K562 (cell line): ENCODE results near the gene HARS1. TPM values are rescaled to one million over a fixed set of nuclear protein-coding genes. Genes with fewer than 3 reads are reported as not detected.

Experiments used
- DDX20 ChIP-seq: fragments of 450-650 bp; IDR thresholded peaks from 2 replicates; pipeline ENCODE4 v1.6.1; 2016; ENCODE audit warnings: missing genetic modification characterization, low read depth, mild to moderate bottlenecking, missing compliant biosample characterization, moderate library complexity
- ERF ChIP-seq: fragments of 450-650 bp; formaldehyde crosslinking; IDR thresholded peaks from 2 replicates; pipeline ENCODE4 v1.4.0; 2020; ENCODE audit warnings: mild to moderate bottlenecking, mixed read lengths
- FOXM1 ChIP-seq, 2 experiments: fragments of 450-650 bp in 1 of 2; sonication (generic) in 1 of 2; formaldehyde crosslinking in 1 of 2; IDR thresholded peaks; 2 replicates each; pipeline versions ENCODE4 v1.6.1 to v1.9.0; 2017 to 2022; ENCODE audit warnings: low read depth in 2 of 2, mild to moderate bottlenecking in 2 of 2, missing genetic modification reagents in 1 of 2, moderate library complexity in 1 of 2
- HMGN3 ChIP-seq: IDR thresholded peaks from 2 replicates; pipeline ENCODE4 v1.6.1; 2011; ENCODE audit warnings: borderline replicate concordance, low read depth, mild to moderate bottlenecking, mixed read lengths, low read length; ENCODE audit not compliant: insufficient read length; ENCODE audit errors: extremely low read depth
- HNRNPH1 ChIP-seq: fragments of 200-400 bp; formaldehyde crosslinking; optimal IDR thresholded peaks from 2 replicates; pipeline ENCODE3; 2017; ENCODE audit warnings: low read depth, mild to moderate bottlenecking, low read length, moderate library complexity
- KHSRP ChIP-seq: fragments of 450-650 bp; IDR thresholded peaks from 2 replicates; pipeline ENCODE4 v1.6.1; 2017
- MTA3 ChIP-seq: fragments of 450-650 bp; formaldehyde crosslinking; IDR thresholded peaks from 2 replicates; pipeline ENCODE4 v1.6.1; 2017; ENCODE audit warnings: mild to moderate bottlenecking, borderline replicate concordance
- MXD1 ChIP-seq: fragments of 250-450 bp; sonication (Bioruptor Pico); IDR thresholded peaks from 2 replicates; pipeline ENCODE4 v1.8.0; 2021; ENCODE audit warnings: borderline replicate concordance, mild to moderate bottlenecking, moderate library complexity; ENCODE audit not compliant: poor library complexity, severe bottlenecking
- MXI1 ChIP-seq: IDR thresholded peaks from 2 replicates; pipeline ENCODE4 v1.6.1; 2011; ENCODE audit warnings: low read depth, mild to moderate bottlenecking, improper control_type of control experiment, low read length
- NKRF ChIP-seq: fragments of 450-650 bp; IDR thresholded peaks from 2 replicates; pipeline ENCODE4 v1.6.1; 2016; ENCODE audit warnings: borderline replicate concordance
- PATZ1 ChIP-seq: fragments of 250-450 bp; sonication (Bioruptor Pico); IDR thresholded peaks from 2 replicates; pipeline ENCODE4 v1.5.0; 2020; ENCODE audit warnings: mild to moderate bottlenecking, borderline replicate concordance
- PRPF4 ChIP-seq: fragments of 200-400 bp; formaldehyde crosslinking; IDR thresholded peaks from one replicate; pipeline ENCODE4 v1.6.1; 2017; ENCODE audit warnings: low read length, low read depth, mild to moderate bottlenecking; ENCODE audit not compliant: insufficient read depth, poor library complexity, severe bottlenecking
- TEAD1 ChIP-seq, 2 experiments: fragments of 450-650 bp in 1 of 2; sonication (generic) in 1 of 2; formaldehyde crosslinking; IDR thresholded peaks; 2 replicates each; pipeline versions ENCODE4 v1.4.0 to v1.8.0; 2020 to 2022; ENCODE audit warnings: mild to moderate bottlenecking in 2 of 2, missing genetic modification reagents in 1 of 2
- THRAP3 ChIP-seq: fragments of 450-650 bp; IDR thresholded peaks from 2 replicates; pipeline ENCODE4 v1.6.1; 2016; ENCODE audit warnings: mild to moderate bottlenecking, inconsistent platforms, borderline replicate concordance
- TSC22D4 ChIP-seq: fragments of 450-650 bp; IDR thresholded peaks from 2 replicates; pipeline ENCODE4 v1.6.1; 2016; ENCODE audit warnings: missing genetic modification characterization, missing biosample characterization, control low read depth
- ZBTB11 ChIP-seq, 3 experiments: fragments of 200-800 bp in 1 of 3; fragments of 250-450 bp in 1 of 3; fragments of 450-650 bp in 1 of 3; sonication (Bioruptor Pico) in 1 of 3; sonication (Bioruptor generic) in 1 of 3; formaldehyde crosslinking in 1 of 3; IDR thresholded peaks; 2 replicates each; pipeline versions ENCODE4 v1.6.1 to v1.8.0; 2016 to 2022; ENCODE audit warnings: mild to moderate bottlenecking in 2 of 3, missing genetic modification characterization in 2 of 3, missing compliant biosample characterization in 1 of 3, moderate library complexity in 1 of 3
- ZZZ3 ChIP-seq: fragments of 450-650 bp; IDR thresholded peaks from 2 replicates; pipeline ENCODE4 v1.6.1; 2016; ENCODE audit warnings: antibody characterized with exemption, mild to moderate bottlenecking, moderate library complexity
- polyA plus RNA-seq, 8 experiments: library from polyadenylated mRNA; depleted of rRNA in 4 of 8; stranded (reverse) in 5 of 8; unstranded in 3 of 8; fragments of >200 nt; fragmentation: Nextera tagmentation in 2 of 8; fragmentation: Illumina TruSeq in 1 of 8; extraction: Ambion mirVana in 2 of 8; extraction: Trizol in 1 of 8; gene quantifications; 2 replicates each; pipeline versions ENCODE4 v1.2.1 to v1.2.3, GENCODE V29; 2011 to 2014; ENCODE audit warnings: inconsistent platforms in 1 of 8, missing spikeins in 1 of 8
- total RNA-seq, 7 experiments: library from RNA; depleted of rRNA in 6 of 7; stranded (reverse); fragments of >200 nt in 6 of 7; fragmentation: Illumina TruSeq in 2 of 7; extraction: Trizol in 2 of 7; gene quantifications; 2 replicates each; pipeline versions ENCODE4 v1.2.1 to v1.2.3, GENCODE V29; 2011 to 2021; ENCODE audit warnings: low replicate concordance in 1 of 7

HARS1 gene
- total and polyA plus RNA-seq, 9 of the 15 experiments (the other 6 are each of a cell fraction or from before 2014, with no cell fraction given), result 13.5 to 88.5 (median 75.2) TPM

GRCh38 chr5:140664359-140665119 is 26.6 kb downstream of the HARS1 start, which contains the start of gene WDR55 (continued):
- no peak for TF ChIP-seq PATZ1 (CRISPR knock-in tag)
- TF ChIP-seq MXI1, result peak; percentile 35
- no peak for TF ChIP-seq KHSRP
- TF ChIP-seq MXD1 (CRISPR knock-in tag), result no peak
- no peak for TF ChIP-seq TSC22D4 (tag)
- TF ChIP-seq ZZZ3, result no peak
- TF ChIP-seq HMGN3, result peak; percentile 76
- no peak for TF ChIP-seq HNRNPH1
- TF ChIP-seq FOXM1 (IDR thresholded peaks at IDR 0.05; ENCODE audit: low read depth), result no peak
- 0 out of 2 replicates have a peak, but pooled peaks have one; percentile 32 for TF ChIP-seq FOXM1 (CRISPR knock-in tag; IDR thresholded peaks at IDR 0.05; ENCODE audit: low read depth)
- TF ChIP-seq THRAP3, result no peak
- peak; percentile 94 for TF ChIP-seq MTA3
- TF ChIP-seq PRPF4, result no peak
- TF ChIP-seq DDX20 (tag), result no peak
- TF ChIP-seq NKRF, result peak; percentile 77
- TF ChIP-seq ERF, result no peak
- peak; percentile 88 to 98 (median 88); a peak in 5 of 6 replicates for TF ChIP-seq ZBTB11 (CRISPR knock-in tag; IDR thresholded peaks at IDR 0.05)
- TF ChIP-seq TEAD1 (CRISPR knock-in tag; IDR thresholded peaks at IDR 0.05), result no peak; a peak in 1 of 4 replicates
